ENCODE measurements around the gene SNX9.

SNX9 gene

DNA sequence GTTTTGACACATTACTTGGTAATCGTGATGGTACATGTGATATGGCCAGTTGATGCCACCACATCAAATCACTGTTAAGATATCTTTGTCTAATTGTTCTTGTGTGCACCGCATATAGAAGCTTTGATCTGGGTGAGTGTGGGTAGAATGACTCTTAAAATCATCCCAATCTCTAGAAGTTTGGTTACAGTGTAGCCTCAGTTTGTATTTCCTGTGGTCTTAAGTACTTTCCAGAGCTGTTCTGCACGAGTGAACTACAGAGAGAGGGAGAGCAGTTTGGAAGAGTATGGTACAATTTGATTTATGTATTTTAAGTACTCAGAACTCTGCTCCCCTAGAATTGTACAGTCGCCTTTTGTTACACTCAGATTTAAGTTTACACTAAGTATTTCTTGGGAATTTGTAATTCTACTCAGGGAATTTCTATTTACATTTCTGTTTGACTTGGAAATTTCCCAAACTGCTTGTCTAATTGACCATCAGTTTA lies 37.5 kb downstream of the SNX9 start:
- no peak for DNase-seq

DNA sequence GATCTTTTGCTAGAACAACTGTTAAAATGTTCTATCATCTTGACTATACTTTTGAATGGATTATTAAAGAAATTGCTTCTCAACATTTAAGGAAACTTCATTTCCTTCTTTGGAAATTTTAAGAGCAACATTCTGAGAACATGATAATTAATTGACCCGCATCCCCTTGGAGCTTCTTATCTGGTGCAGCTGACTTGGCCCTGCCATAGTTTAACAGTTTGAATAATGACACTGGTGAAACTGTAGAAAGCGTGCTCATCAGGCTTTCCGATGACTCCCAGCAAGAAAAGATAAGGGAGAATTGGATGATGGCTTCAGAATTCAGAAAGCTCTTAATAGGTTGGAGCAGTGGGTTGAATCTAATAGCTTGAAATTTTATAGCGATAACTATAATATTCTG lies 38.1 kb downstream of the SNX9 start:
- DNase-seq = no peak

- DNase-seq = no peak
Observed at GRCh38 chr6:157861814-157862213, 38.8 kb downstream of the SNX9 start.

DNA sequence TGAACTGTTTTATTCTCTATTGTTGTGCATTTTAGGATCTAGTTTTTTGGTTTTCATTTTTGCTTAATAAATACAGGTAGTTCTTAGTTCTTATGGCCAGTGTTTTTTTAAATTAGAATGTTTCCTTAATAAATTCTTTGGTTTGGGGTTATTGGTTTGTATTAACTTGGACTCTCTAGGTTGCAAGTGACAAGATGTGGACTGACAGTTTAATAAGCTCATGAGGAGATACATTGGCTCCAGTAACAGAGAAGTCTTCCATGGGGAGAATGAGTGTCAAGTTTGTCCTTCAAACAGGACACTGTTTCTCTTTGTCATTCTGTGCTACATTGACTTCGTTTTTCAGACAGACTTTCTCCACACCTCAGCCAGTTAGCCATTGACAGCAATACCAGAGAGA lies 39.7 kb downstream of the SNX9 start:
- DNase-seq = no peak

DNA sequence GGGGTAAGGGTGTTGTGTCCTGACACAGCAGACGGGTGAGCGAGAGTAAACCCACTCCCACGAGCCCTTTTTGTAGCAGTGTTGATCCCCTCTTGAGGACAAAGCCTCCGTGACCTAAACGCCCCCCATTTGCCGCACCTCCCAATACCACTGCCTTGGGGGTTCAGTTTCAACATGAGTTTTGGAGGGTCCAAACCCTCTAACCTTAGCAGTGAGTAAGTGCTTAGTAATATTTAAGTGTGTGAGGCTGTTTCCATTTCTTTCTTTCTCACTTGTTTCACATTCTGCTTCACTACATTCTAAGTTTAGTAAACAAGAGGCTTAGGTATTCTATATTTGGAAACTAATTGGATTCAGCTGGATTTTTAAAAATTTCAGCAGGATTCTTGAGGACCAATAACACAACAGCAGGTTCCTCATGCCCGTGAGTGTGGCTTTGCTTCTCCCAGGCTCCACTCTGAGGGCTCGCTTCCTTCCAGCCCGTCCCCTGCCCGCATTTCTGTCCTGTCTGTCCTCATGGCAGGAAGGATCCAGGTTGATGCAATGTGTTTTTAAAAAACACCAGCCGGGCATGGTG lies 41.2 kb downstream of the SNX9 start:
- DNase-seq = no peak

- no peak for DNase-seq
Observed at GRCh38 chr6:157865249-157865648, 42.2 kb downstream of the SNX9 start.

- no peak for DNase-seq
Observed at GRCh38 chr6:157867155-157867559, 44.1 kb downstream of the SNX9 start.

DNA sequence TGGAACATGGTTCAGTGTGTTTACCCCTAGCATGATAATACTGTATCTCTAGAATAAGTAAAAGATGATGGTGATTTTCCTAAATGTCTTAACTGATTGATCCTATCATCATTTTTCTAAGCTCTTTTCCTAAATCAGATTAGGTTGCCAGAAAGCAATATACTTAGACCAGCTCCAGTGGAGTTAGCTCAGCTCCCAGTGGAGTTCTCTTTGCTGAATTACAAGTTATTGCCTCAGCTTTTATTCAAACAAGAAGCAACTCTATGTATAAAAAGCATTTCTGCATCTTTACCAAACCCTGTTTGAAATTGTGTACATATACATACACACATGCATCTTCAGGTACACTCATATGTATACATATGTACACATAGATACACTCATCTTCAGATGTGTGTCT lies 44.9 kb downstream of the SNX9 start:
- no peak for DNase-seq

- DNase-seq = no peak
Observed at GRCh38 chr6:157868835-157869234, 45.8 kb downstream of the SNX9 start.

DNA sequence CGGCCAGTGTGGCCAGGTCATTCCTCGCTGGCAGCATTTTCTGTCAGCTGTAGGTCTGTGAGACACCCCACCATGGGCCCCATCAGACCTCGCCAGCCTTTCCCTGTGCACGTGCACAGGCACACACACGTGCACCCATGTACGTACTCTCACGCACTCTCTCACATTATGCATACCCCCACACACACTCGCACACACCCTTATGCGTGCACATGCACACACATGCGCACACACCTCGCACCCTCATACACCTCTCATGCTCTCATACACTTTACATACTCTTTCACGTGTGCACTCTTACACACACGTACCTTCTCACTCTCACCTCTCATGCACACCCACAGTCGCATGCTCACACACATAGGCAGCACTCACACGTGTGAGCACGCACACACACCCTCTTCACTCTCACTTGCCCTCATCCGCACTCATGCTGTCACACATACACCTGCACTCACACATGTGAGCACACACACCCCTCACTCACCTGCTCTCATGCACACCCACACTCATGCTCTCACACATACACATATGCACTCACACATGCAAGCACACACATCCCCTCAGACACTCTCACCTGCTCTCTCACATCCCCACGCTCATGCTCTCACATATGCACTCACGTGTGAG lies 46.7 kb downstream of the SNX9 start:
- DNase-seq = no peak

DNA sequence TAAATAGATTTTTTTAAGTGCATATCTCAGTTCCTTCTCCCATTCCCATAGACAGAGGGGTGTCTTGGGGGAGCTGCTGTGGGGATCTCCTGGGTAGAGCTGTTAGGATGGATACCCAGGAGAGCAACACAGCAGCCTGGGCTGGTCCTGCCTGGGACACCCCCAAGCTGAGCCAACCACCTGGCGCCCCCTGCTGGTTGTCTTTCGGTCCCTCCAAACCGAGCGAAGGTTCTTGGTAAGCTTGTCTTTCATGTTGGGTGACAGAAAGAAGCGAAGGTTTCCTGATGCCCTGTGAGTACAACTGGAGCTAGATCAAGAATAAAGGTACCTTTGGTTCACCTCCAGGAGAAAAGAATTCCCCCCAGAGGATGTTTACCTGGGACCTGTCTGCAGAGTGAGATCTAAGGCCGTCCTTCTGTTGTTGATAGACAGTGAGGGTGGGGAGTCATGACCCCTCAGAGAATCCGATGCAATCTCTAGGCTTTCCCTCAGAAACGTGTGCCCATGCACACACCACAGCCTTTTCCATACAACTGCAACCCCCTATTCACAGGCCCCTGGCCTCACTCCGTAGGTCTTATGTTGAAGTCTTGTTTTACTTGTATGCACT lies 50.8 kb downstream of the SNX9 start:
- peak; percentile 8 for DNase-seq

DNA sequence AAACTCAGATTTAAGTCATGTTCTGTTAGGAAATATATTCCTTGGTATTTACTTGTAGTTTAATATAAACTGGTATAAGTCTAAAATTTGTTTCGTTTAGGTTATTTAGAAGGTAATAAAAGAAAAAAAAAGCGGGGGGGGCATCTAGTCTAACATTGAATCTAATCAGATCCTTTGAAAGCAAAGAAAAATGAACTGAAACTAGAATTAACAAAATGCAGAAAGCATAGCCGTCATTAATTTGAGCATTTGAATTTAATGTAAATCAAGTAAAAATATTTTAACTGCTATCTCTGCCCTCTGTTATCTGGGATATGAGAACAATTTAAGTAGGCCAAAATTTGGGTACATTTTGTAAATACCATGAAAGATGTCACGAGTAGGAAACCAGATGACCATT lies 54.1 kb downstream of the SNX9 start:
- no peak for DNase-seq

- DNase-seq = no peak
Observed at GRCh38 chr6:157877573-157878438, 54.8 kb downstream of the SNX9 start.

- no peak for DNase-seq
Observed at GRCh38 chr6:157879034-157879872, 56.2 kb downstream of the SNX9 start.

DNA sequence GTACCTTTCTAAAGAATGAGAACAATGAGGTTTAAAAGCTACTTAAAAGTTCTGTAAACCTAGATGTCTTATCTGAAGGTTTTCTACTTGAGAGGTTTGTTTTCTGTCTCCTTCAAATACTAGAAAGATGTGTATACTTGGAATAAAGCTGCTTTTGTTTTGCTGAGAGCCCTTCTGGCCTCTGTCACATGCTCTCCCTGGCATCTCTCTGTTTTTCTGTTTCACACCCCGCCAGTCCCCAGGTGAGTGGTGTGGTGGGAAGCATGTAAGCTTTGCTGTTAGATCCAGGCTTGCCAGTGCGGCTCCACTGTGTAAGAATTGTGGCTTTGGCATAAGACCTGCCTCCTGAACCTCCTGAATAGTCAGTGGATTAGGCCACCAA lies 56.8 kb downstream of the SNX9 start:
- no peak for DNase-seq

- no peak for DNase-seq
Observed at GRCh38 chr6:157880534-157880933, 57.5 kb downstream of the SNX9 start.

GRCh38 chr6:157881342-157881741 lies 58.3 kb downstream of the SNX9 start:
- no peak for DNase-seq

- no peak for DNase-seq
Observed at GRCh38 chr6:157884756-157885155, 61.7 kb downstream of the SNX9 start.

- DNase-seq = no peak
Observed at GRCh38 chr6:157885211-157885788, 62.3 kb downstream of the SNX9 start.

- no peak for DNase-seq
Observed at GRCh38 chr6:157885876-157886275, 62.8 kb downstream of the SNX9 start.

- DNase-seq = no peak
Observed at GRCh38 chr6:157887892-157888291, 64.8 kb downstream of the SNX9 start.

Data from NCI-H510A (cell line).